ENCODE measurements around the gene DCP1B.

Gene DCP1B

GRCh38 chr12:1980282-1980681 is 24.0 kb downstream of the DCP1B start:
- TF ChIP-seq CTCF (IDR thresholded peaks at IDR 0.05; ENCODE audit: extremely low read depth, insufficient read depth, missing control alignments): no peak
- no peak for DNase-seq (ENCODE audit: low spot score)
- in situ Hi-C loops (cut with MboI; ENCODE audit: low pct_unique_long_range_greater_than_20kb, low sequenced_read_pairs, unreplicated experiment): no loop called here

GRCh38 chr12:1978078-1978862 is 26.0 kb downstream of the DCP1B start:
- TF ChIP-seq CTCF (IDR thresholded peaks at IDR 0.05; ENCODE audit: extremely low read depth, insufficient read depth, missing control alignments): no peak
- in situ Hi-C loops (cut with MboI; ENCODE audit: low pct_unique_long_range_greater_than_20kb, low sequenced_read_pairs, unreplicated experiment): no loop called here
- DNase-seq (ENCODE audit: low spot score): no peak

GRCh38 chr12:1977588-1977987 is 26.7 kb downstream of the DCP1B start:
- DNase-seq (ENCODE audit: low spot score): no peak
- in situ Hi-C loops (cut with MboI; ENCODE audit: low pct_unique_long_range_greater_than_20kb, low sequenced_read_pairs, unreplicated experiment): no loop called here
- TF ChIP-seq CTCF (IDR thresholded peaks at IDR 0.05; ENCODE audit: extremely low read depth, insufficient read depth, missing control alignments): no peak

DNA sequence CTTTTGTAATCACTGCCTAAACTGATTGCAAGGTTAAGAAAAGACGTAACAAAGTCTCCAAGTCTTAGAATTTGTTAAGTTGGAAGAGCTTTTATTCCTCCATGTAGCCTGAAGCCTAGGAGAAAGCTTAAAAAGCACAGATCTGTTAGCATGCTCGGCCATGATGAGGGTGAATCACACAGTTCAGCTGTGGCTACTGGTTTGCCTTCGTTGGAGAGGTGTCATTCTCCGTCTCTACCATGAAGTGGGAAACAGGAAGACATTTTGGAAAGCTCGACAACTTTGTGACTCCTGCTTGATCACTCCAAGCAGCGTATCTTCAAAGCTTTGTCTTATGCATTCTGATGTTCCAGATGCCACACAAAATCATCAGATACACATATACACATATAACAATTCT is 27.1 kb downstream of the DCP1B start:
- in situ Hi-C loops (cut with MboI; ENCODE audit: low pct_unique_long_range_greater_than_20kb, low sequenced_read_pairs, unreplicated experiment): no loop called here
- DNase-seq (ENCODE audit: low spot score): no peak
- TF ChIP-seq CTCF (IDR thresholded peaks at IDR 0.05; ENCODE audit: extremely low read depth, insufficient read depth, missing control alignments): no peak

DNA sequence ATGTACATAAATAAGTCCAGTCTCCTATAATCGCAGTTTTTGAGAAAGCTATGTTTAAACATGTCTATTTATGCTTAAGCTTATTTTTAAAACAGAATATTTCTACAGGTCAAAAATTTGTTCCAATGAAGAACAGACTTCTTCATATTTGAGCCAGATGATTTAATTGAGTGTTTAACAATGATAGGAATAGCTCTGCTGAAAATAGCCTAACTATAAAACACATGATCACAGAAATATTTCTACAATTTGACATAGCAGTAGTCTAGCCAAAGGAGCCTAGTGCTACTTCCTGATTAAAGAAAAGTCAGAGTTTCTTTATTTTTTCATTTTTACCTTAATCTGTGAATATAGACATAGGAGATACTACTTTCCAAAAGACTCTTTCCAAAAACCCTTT is 29.4 kb downstream of the DCP1B start:
- in situ Hi-C loops (cut with MboI; ENCODE audit: low pct_unique_long_range_greater_than_20kb, low sequenced_read_pairs, unreplicated experiment): no loop called here
- TF ChIP-seq CTCF (IDR thresholded peaks at IDR 0.05; ENCODE audit: extremely low read depth, insufficient read depth, missing control alignments): no peak
- DNase-seq (ENCODE audit: low spot score): no peak

DNA sequence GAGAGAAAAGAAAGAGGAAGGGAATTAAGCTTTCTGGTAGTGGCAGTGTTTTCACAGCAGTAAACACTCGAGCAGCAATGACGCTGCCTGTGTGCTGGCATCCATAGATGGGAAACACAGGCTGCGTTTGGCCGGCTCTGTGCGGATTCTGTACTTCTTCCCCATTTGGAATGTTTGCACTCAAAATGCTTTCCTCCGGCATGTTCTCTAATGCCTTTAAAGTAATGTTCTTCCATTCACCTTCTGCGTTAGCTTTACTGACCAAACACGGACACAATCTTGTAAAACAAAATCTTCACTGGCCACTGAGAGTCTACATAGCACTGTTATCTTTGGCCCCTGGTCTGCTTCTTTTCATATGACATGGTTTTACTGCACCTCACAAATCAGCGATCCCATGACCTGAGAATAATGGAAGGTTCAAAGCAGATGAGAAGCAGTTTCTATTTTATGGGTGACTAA is 31.4 kb downstream of the DCP1B start:
- no peak for TF ChIP-seq CTCF (IDR thresholded peaks at IDR 0.05; ENCODE audit: extremely low read depth, insufficient read depth, missing control alignments)
- in situ Hi-C loops (cut with MboI; ENCODE audit: low pct_unique_long_range_greater_than_20kb, low sequenced_read_pairs, unreplicated experiment): no loop called here
- no peak for DNase-seq (ENCODE audit: low spot score)
